Measurements from ENCODE around the gene PLEKHA3.

The PLEKHA3 gene

DNA sequence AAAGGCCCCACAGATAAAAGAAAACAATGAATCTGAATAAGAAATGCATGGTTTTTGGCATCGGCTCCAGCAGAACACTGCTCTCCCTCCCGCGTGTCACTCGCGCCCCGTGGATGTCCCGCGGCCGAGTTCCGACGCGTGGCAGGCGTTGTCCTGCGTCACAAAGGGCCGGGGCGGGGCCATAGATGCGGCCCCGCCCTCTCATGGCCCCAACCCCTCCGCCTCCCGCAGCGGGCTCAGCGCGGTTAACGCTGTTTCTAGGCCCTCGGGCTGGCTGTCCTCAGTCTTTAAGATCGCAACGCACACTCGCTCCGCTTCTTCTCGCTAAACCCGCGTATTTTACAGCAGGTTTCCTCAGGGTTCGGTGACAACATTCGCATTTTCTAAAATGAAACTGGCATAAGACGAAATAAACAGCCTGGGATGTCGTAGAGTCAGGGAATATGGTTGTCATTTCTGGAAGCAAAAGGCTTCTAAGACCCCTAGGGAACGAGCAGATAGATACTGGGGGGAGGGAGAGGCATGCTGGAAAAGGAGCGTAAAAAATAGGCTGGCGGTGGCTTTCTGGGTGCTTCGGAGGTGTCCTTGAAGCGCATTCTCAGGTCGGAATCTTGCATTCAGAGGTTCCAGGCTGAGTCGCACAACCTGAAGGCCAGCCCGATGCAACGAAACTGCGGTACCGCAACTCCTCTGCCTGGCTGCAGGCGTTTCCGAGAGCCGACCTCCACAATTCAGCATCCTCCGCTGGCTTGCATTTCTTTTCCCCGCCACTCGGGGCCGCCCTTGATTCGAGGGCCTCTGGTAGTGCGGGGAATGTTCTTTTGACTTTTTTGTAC, 1.6 kb upstream of the PLEKHA3 start, which contains the start of gene FKBP7:
Gene FKBP7 (minus strand): TSS at position 162 of the 836 bp plus-strand sequence. CDS start 101 bp downstream, at position 61.
- peak; percentile 74 for DNase-seq (ENCODE audit: low read depth, low spot score)

DNA sequence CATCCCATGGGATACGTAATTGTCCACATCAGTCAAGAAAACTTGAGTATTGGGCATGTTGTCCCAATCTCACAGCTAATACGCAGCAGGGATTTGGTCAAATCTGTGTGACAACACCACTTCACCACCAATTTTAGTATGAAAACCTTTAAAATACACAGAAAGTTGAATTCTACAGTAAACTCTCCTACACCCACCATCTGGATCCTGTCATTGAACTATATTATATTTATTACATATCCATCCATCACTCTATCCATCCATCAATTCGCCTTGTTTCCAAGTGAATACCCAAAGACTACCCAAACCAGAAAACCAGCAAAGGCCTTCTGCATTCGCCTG, 1.0 kb upstream of the PLEKHA3 start:
- no peak for DNase-seq (ENCODE audit: low read depth, low spot score)

DNA sequence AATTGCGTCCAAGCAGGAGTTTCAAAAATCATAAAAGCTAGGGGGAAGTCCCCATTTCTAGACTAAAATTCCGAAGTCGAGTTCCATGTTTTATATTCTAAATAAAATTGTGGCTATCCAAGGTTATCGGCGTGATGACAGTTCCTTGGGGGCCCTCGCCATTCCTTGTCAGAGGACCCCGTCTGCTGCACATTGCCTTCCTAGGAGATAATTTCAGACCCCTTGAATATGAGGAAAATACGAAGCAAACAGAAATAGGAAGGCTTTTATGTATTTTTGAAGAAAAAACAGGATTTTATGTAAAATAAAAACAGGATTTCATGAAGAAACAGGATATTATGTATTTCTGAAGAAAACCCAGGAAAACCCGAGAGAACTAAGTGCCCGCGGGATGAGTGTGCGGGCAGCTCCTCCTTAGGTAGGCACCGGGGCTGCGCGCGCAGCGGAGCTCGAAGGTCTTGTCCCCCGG, 465 bp upstream of the PLEKHA3 start:
- no peak for DNase-seq (ENCODE audit: low read depth, low spot score)

DNA sequence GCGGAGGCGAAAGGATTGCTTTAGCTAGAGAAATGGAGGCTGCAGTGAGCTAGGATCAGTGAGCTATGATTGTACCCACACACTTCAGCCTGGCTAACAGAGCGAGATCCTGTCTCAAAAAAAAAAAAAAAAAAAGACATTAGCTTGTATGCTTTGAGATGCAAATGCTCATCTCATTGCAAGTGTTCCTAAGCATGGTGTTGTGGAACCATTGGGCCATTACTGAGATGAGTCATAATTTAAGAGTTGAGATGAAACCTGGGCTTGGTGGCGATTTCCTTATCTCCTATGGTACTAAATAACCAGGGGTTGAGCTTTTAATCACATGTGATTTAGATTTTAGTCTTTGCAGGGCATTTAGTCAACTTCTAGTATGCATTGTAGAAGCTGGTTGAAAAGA, 2.2 kb downstream of the PLEKHA3 start:
- no peak for DNase-seq (ENCODE audit: low read depth, low spot score)

DNA sequence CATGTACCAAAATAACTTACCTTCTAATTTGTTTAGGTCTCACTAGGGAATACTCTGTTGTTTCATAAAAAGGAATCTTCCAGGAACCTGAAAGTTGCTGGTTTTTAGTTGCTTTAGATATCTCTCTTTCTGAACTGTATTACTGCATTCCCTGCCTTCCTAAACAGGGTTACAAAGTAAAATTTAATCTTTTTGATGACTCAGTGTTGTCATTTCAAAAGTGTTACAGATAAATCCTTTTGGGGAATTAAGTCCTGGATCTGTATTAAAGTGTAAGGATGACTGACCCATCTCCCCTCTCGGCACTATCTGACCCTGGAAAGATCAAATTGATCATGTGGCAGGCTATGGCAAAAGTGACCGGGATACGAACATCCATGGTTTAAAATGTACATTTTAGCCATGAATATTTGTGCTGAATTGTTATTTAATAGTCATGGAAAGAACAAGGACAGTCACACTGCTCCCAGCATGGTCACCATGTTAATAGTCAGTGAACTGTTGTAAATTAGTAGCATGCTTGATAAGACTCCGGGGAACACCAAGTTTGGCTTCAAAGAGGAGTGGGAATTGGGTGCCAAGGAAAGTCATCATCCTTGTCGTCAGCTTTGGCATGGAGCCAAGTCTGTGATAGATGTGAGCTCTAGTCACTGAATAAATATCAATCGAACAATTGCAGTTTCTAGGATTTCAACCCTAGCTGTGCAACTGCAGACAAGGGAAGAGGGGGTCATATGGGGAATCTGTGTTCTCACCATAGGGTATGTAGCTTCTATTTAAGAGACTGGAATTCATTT, 4.2 kb downstream of the PLEKHA3 start:
- DNase-seq (ENCODE audit: low read depth, low spot score) = no peak

DNA sequence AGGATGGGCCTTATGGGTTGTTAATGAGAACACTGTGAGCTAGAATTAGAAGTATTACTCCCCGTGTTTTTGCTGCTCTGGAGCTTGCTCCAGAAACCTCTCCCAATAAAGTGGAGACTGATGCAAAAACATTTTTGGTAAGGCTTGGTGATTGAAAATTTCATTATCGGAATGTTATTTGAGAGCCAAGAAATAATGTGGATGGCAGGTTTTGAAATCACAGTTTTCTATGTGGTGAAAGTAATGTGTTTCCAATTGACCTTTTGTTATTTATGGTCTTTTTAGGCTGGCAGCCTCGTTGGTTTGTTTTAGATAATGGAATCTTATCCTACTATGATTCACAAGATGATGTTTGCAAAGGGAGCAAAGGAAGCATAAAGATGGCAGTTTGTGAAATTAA, 5.1 kb downstream of the PLEKHA3 start:
- no peak for DNase-seq (ENCODE audit: low read depth, low spot score)

DNA sequence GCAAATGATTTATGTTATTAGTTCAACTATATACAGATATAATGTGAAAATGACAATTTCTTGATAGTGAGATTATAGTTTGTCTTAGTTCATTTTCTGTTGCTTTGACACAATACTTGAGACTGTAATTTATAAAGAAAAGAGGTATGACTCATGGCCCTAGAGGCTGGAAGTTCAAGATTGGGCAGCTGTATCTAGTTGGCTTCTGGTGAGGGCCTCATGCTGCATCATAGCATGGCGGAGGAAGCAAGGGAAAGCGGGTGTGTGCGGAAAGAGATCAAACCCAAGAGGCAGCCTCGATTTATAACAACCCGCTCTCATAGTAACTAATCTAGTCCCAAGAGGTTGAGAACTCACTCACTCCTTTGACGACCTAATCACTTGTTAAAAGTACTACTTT, 11.4 kb downstream of the PLEKHA3 start:
- DNase-seq (ENCODE audit: low read depth, low spot score) = no peak

DNA sequence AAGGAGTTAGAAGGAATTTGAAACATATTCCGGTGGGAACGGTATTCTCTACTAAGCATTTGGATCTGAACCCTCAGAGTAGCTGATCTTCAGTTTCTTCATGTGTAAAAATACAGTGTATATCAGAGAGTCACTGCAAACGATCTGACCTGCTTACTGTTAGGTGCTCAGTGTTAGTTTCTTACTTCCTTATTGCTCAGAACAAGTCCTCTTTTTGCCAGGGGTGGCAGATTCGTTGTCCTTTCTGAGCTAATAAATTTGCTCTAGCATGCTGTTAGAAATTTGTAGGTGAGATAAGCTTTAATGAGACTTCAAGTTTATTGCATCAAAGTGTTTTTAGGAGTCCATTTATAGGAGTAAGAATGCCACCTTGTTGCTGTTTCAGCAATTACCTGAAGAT, 15.8 kb downstream of the PLEKHA3 start:
- no peak for DNase-seq (ENCODE audit: low read depth, low spot score)

DNA sequence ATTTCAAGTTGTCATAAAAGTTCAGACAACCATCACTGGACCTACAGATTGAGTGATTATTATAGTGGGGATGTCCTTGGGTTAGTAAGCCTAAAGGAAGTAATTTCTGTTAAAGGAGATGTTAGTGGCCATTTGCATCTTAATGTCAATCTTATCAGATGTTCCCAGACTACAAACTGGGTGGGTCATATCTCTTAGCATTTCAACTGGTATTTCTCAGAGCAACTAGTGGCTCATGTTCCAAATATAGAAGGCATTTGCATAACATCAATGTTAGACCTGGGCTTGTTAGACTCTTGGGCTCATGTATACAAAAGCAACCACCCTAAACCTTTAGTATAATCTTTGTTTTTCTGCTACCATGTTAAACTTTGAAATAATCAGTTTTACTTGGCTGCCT, 17.9 kb downstream of the PLEKHA3 start:
- DNase-seq (ENCODE audit: low read depth, low spot score) = no peak

DNA sequence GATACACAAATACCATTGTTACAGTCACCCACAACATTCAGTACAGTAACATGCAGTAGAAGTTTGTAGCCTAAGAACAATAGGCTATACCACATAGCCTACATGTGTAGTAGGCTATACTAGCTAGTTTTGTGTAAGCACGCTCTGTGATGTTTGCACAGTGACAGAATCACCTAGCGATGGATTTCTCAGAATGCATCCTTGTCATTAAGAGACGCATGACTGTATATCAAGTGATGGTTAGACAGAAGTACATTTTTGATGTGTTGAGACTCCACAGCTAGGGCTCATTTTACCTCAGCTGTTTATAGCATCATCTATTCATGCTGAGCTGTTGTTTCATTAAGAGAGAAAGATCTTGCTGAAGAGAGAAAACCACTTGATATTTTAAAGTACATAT, 19.4 kb downstream of the PLEKHA3 start:
- DNase-seq (ENCODE audit: low read depth, low spot score) = no peak

DNA sequence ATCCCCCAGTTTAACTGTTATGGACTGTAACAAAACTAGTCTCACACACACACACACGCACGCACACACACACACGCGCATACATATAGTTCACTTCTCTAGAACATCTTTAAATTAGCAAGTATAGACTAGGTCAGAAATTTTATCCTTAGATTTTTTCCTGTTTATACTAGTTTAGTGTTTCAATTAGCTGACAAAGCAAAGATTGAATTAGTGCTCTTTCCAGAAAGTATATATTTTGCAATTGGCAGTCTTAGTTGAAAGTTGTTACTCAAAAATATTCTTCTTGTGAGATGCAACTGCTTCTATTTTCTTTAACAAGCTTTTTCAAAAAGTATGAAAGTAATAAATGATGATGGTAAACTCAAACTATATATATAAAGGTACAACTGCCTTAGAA, 22.5 kb downstream of the PLEKHA3 start:
- no peak for DNase-seq (ENCODE audit: low read depth, low spot score)

DNA sequence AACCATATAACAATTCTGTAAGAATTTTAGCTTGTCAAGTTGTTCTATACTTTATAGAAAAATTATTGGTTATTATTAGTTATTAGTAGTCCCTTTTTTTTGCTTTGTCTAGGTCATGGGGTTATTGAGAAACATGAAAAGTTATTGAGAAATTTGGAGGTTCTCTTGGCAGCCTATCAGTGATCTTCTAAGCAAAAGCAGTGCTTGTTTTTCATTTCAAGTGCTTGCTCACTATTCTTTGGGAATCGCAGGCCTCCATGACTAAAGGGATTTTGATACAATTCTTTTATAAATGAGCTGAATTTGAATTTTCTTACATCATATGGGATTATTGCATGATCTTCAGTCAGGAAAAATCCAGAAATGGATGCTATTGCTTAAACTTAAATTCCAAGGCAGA, 25.8 kb downstream of the PLEKHA3 start:
- no peak for DNase-seq (ENCODE audit: low read depth, low spot score)

DNA sequence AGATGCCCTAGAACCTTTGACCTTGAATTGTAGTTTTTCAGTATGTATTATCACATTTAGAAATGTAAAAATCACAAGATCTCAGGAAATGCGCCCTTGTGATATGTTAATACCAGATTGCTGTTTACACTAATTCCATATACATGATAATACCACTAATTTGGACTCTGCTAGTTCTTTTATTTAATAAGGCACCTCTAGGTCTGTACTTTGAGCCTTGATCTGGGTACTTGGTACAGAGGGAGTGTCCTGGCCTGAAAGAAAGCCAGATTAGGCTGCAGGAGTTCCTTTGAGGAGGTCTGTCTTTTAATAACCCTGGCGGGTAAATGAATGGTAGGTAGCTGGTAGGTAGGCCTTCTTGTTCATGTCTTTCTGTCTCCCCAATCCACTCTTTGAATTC, 26.3 kb downstream of the PLEKHA3 start:
- no peak for DNase-seq (ENCODE audit: low read depth, low spot score)

DNA sequence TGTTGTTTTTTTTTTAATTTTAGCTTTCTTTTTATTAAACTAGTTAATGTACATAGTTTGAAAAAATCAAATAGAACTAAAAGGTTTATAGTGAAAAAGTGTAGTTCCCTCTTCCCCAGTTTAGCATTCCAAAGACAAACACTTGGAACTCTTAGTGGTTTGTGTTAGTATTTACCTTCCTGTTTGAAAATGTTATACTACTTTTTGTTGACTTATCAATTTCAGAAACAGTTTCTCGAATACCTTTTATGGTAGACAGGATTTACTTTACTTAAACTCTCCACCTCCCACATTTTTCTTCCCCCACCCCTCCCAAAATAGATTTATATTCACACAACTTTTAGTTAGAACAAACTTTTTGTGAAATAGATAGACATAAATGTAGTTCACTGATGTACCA, 26.7 kb downstream of the PLEKHA3 start:
- no peak for DNase-seq (ENCODE audit: low read depth, low spot score)

DNA sequence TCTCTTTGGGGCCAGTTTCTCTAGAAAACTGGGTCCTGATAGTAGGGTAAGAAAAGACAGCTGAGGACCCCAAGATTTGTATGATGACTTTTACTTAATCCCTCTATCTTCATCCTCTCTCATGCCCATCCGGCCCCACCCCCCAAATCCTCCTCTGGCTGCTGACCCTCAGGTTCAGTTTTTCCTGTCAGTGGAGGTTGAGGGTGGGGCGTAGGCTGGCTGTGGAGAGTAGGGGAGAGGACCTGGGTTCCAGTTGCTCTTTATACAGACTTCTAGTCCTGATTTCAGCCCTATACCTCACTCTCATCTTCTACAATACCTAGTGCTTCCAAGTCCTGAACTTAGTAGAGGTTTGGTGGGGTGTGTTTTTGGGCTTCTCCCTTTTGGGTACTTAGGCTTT, 28.4 kb downstream of the PLEKHA3 start:
- no peak for DNase-seq (ENCODE audit: low read depth, low spot score)

DNA sequence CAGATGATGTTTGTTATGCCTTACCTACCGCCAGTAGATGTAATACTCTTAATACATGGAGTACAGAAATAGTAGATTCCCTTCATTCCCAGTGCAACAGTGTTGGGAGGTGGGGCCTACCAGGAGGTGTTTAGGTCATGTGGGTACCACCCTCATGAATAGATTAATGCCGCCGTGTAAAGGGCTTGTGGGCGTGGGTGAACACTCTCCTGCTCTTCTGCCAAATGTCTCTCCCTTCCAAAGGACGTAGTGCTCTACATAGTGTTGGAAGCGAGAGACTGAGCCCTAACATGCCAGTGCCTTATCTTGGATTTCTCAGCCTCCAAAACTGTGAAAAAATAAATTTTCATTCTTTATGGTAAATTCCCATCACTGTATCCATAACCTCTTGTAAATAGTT, 30.1 kb downstream of the PLEKHA3 start:
- no peak for DNase-seq (ENCODE audit: low read depth, low spot score)

DNA sequence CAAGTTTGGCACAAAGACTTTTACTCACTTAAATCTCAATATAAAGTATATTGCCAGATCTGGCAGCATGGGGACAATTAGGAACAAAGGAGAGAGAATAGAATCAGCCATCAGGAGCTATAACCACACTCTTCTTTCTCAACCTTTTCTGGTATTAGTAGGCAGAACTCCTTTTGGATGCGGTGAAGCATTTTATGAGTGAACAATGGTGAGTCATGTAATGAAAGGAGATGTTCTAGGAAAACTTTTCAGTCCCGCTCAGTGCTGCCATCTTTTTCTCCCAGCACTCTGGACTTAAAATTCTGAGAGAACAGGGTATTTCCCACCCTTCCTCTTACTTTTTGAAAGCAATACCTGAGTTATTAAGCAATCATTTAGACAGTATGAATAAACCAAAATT, 32.2 kb downstream of the PLEKHA3 start:
- DNase-seq (ENCODE audit: low read depth, low spot score) = no peak

DNA sequence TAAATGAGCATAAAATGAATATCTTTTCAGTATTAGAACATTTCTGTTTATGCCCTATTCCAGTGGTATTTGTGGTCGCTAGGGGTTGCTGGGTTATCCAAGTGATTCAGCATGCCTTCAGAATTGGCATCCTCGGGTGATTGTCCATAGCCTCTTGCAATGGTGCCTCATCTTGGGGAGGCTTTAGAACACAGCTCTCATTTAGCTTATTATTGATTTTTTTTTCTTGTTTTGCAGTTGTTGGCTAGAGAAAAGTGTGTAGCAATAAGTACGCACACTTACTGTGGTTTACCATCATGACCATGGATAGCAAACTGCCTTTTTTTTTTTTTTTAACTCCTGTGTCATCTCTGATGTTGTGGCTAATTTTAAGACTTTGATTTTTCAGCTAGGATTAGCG, 33.6 kb downstream of the PLEKHA3 start:
- no peak for DNase-seq (ENCODE audit: low read depth, low spot score)

DNA sequence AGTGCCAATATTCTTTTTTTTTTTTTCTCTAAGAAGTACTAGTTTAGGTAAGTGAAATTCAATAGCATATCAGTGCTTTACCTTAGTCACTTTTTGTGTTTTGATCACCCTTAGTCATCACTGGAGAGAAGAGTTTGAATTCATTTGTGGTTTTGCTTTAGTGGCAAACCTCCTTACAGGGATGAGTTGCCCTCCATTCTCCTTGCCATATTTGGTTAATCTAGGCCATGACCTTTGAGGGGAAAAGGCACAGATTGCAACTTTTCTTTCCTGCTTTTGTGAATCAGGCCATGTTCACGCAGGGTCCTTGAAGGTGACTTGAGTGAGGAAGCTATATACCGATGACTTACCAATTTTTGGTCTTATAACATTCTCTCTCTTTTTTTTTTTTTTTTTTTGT, 34.4 kb downstream of the PLEKHA3 start:
- peak; percentile 10 for DNase-seq (ENCODE audit: low read depth, low spot score)

DNA sequence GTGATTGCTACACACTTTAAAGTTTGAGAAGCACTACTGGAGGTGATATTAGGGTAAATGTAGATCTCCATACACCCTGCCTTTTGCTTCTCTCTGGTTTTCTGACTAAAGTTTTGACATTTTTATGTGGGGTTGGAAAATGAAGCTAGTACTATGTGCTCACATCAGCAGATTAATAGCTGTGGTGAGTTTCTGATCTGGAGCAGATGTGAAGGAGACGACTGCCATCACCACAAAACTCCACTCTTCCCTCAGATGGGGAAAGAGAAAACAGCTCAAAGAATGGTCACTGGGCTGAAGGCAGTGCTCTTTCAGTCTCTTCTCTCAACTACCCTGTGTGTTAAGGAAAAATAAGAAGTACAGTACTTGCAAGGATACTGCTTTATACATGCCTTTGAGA, 37.2 kb downstream of the PLEKHA3 start:
- DNase-seq (ENCODE audit: low read depth, low spot score) = no peak

DNA sequence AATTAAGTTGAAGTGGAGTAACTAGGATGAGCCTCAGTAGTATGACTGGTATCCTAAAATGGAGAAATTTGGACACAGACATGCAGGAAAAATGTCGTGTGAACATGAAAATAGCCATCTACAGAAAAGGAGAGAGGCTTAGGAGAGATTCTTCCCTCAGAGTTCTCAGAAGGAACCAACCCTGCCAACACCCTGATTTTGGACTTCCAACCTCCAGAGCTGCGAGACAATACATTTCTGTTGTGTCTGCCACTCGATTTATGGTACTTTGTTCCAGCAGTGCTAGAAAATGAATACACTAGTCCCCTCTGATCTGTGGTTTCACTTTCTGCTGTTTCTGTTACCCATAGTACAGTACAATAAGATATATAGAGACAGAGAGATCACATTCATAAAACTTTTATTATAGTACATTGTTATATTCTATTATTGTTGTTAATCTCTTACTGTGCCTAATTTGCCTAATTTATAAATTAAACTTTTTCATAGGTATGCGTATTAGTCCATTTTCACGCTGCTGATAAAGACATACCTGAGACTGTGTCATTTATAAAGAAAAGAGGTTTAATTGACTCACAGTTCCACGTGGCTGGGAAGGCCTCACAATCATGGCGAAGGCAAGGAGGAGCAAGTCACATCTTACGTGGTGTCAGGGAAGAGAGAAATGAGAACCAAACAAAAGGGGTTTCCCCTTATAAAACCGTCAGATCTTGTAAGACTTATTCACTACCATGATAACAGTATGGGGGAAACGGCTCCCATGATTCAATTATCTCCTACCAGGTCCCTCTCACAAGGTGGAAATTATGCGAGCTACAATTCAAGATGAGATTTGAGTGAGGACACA, 41.3 kb downstream of the PLEKHA3 start:
- no peak for DNase-seq (ENCODE audit: low read depth, low spot score)

DNA sequence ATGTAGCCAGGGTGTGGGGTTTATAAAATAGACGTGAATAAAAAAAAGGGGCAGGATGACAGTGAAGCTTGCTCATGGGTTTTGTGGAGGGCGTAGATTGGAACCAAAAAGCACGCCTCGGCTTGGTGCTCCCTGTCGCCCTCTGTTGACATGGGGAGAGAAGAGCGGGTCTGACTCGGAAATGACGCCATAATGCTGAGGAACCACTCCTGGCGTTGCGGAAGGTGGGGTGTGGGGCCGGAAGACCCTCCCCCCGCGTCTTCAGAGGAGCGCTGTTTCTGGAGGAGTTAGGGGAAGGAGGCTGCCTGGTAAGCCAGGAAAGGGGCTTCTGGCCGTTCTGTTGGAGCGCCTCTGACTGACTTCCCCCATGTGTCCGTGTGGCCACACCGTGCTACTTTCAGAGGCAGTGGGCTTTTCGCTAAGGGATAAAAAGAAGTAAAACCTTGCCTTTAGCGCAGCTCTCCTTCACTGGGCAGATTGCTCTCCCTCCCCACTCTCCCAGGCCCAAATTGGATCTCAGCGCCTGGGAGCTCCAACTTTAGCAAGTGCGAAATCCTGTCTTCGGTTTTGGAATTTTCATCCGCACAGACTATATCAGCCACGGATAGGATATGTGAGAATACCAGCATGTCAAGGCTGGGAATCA, 42.8 kb downstream of the PLEKHA3 start:
- peak; percentile 63 for DNase-seq (ENCODE audit: low read depth, low spot score)

All from activated CD4-positive, CD25-positive, alpha-beta regulatory T cell treated with anti-CD3 and anti-CD28 coated beads, Interleukin-2, amount 50 U/mL, for 16 hours (primary cell).